CD8-positive, alpha-beta memory T cell (primary cell): ENCODE results near the gene KLF15. TPM values are rescaled to one million over a fixed set of nuclear protein-coding genes. Genes with fewer than 3 reads are reported as not detected.

Source experiments
- CTCF ChIA-PET: fragments of 350-600 bp; sonication (Branson Sonifier 250); formaldehyde crosslinking; loops from one replicate; lab custom pipeline; 2021; ENCODE audit warnings: antibody characterized with exemption; lab: Charles Lee
- POLR2A ChIA-PET: fragments of 350-600 bp; sonication (Branson Sonifier 250); formaldehyde crosslinking; loops from one replicate; lab custom pipeline; 2021; ENCODE audit warnings: antibody characterized with exemption; lab: Charles Lee
- DNase-seq, 5 donors: peaks; one replicate each; pipeline versions ENCODE4 v3.0.0 to v3.0.0-alpha.2; 2020 to 2022; ENCODE audit warnings: mixed read lengths in 1 of 5
- H3K27ac ChIP-seq: one replicate; pipeline ENCODE4 v1.7.0; 2013; ENCODE audit warnings: low read depth, mild to moderate bottlenecking, low read length, moderate library complexity
- H3K27me3 ChIP-seq: 2 replicates; pipeline ENCODE4 v1.7.0; 2013; ENCODE audit warnings: low read length, mild to moderate bottlenecking; ENCODE audit not compliant: insufficient read depth, poor library complexity, severe bottlenecking
- H3K36me3 ChIP-seq: 2 replicates; pipeline ENCODE4 v1.7.0; 2013; ENCODE audit warnings: mild to moderate bottlenecking, low read length, moderate library complexity; ENCODE audit not compliant: insufficient read depth
- H3K4me1 ChIP-seq: 2 replicates; pipeline ENCODE4 v1.7.0; 2013; ENCODE audit warnings: mild to moderate bottlenecking, low read length, moderate library complexity; ENCODE audit not compliant: insufficient read depth
- H3K4me3 ChIP-seq: 2 replicates; pipeline ENCODE4 v1.7.0; 2013; ENCODE audit warnings: mild to moderate bottlenecking, low read length
- H3K9me3 ChIP-seq: 2 replicates; pipeline ENCODE4 v1.7.0; 2013; ENCODE audit warnings: mild to moderate bottlenecking, low read length
- H3K27ac Mint-ChIP-seq, 8 donors: one replicate each; pipeline ENCODE4 v1.8.0; 2020 to 2021; ENCODE audit warnings: mixed read lengths in 8 of 8, mild to moderate bottlenecking in 6 of 8, inconsistent platforms in 3 of 8, moderate library complexity in 3 of 8
- H3K27me3 Mint-ChIP-seq, 2 donors: one replicate each; pipeline ENCODE4 v1.8.0; 2020 to 2021; ENCODE audit warnings: mixed read lengths in 2 of 2, mild to moderate bottlenecking in 1 of 2, moderate library complexity in 1 of 2
- H3K36me3 Mint-ChIP-seq, 3 donors: one replicate each; pipeline ENCODE4 v1.8.0; 2020 to 2021; ENCODE audit warnings: mixed read lengths in 3 of 3, inconsistent platforms in 1 of 3, mild to moderate bottlenecking in 1 of 3
- H3K4me1 Mint-ChIP-seq, 3 donors: one replicate each; pipeline ENCODE4 v1.8.0; 2020 to 2021; ENCODE audit warnings: mixed read lengths in 3 of 3, inconsistent platforms in 1 of 3, mild to moderate bottlenecking in 1 of 3
- H3K4me3 Mint-ChIP-seq, 7 donors: one replicate each; pipeline ENCODE4 v1.8.0; 2020 to 2021; ENCODE audit warnings: mixed read lengths in 7 of 7, mild to moderate bottlenecking in 6 of 7, moderate library complexity in 4 of 7, inconsistent platforms in 2 of 7
- H3K9me3 Mint-ChIP-seq, 5 donors: one replicate each; pipeline ENCODE4 v1.8.0; 2020 to 2022; ENCODE audit warnings: mixed read lengths in 5 of 5, mild to moderate bottlenecking in 3 of 5, moderate library complexity in 2 of 5, inconsistent platforms in 1 of 5
- polyA plus RNA-seq: library from polyadenylated mRNA; unstranded; fragments of 300-500 nt; fragmentation: Illumina TruSeq; gene quantifications from one replicate; pipeline ENCODE4 v1.2.3, GENCODE V29; 2021
- total RNA-seq, 2 experiments: library from RNA; stranded (reverse); gene quantifications; one replicate each; pipeline ENCODE4 v1.2.3, GENCODE V29; 2021

KLF15 gene
- total and polyA plus RNA-seq, 3 experiments from 2014 or later, result 0.11 to 0.18 TPM; not detected in 1

DNA sequence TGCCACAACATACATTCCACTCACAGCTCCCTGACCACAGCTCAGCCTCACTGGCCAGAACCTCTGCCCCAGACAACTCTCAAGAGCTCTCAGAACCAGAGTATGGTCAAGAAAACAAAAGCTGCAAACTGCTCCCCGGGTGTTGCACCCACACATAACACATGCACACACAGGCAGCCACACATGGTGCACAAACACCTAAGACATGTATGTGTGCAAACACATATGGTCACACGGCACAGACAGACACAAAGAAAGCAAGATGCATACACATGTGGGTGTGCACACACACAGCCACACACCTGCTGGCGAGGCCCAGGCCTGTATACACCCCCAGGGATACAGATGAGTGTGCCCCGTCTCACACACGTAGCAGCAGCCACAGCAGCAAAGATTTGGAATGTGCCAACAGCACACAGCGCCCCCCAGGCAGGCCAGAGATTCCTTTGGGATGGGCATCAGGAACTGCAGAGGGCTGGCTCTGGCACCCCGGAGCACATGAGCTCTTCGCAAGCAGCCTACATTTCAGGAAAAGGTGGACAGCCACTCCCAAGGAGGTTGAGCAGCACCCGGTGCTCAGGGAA lies 6.6 kb downstream of the KLF15 start:
- H3K27ac ChIP-seq, result no peak overlapping the region
- no peak overlapping the region for H3K4me3 ChIP-seq
- Mint-ChIP-seq H3K36me3 (no peaks in the 10 kb centered on the region), H3K4me3 (no peak overlapping the region), H3K27ac (no peak overlapping the region), H3K27me3 (peaks cover 5% of the 10 kb centered on the region in 2 donors), H3K9me3 (no peaks in the 10 kb centered on the region), H3K4me1 (peaks cover 3 to 5% (median 3%) of the 10 kb centered on the region in 3 donors)
- no peaks in the 10 kb centered on the region for H3K36me3 ChIP-seq
- H3K27me3 ChIP-seq, result no peaks in the 10 kb centered on the region
- no peaks in the 10 kb centered on the region for H3K4me1 ChIP-seq
- H3K9me3 ChIP-seq, result no peaks in the 10 kb centered on the region
- DNase-seq, result no peak
- CTCF ChIA-PET, result no interaction called here
- POLR2A ChIA-PET, result no interaction called here

DNA sequence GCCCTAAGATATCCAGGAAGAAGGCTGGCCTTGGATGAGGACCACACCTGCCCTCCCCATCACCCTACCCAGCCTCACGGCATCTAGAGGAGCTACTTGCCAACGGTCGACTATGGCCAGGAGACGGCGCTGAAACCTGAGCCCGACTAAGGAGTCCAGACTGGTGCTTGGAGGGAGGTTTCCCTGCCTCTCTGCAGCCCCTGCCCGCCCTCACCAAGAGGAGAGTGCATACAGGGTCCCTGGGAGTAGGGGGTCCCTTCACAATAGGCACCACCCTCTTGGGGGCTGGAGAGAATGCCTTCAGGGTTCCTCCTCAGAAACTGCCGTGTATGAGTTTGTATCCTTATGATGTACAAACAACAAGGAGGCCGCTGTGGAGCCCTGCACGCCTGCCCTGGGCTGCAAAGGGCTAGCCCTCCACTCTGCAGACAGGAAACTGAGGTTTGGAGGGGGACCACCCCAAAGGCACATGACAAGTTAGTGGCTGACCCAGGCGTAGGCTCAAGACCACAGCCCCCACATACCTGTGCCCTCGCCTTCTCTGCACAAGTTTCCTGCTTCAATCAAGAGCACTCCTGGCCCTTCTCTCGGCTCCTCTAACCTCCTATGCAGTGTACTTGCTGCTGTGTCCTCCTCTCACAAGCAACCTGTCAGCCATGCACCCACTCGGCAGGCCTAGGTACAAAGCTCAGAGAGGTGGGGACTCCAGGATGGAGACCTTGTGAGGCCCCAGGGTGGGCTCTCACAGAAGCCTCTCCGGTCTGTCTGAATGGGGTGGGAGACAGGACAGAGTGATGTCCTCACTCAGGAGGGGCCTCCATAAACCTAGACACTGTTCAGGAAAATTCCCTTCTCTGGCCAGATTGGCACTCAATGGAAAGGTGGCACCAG lies 7.4 kb downstream of the KLF15 start:
- Histone ChIP-seq H3K36me3 (no peaks in the 10 kb centered on the region), H3K27me3 (no peaks in the 10 kb centered on the region), H3K9me3 (no peaks in the 10 kb centered on the region), H3K4me3 (no peak overlapping the region), H3K27ac (no peak overlapping the region), H3K4me1 (no peaks in the 10 kb centered on the region)
- peak overlapping the region in 1 of 7 donors; percentile 72 for H3K4me3 Mint-ChIP-seq
- no peaks in the 10 kb centered on the region for H3K4me1 Mint-ChIP-seq
- no peak overlapping the region for H3K27ac Mint-ChIP-seq
- peaks cover 0 to 3% of the 10 kb centered on the region in 2 donors for H3K27me3 Mint-ChIP-seq
- POLR2A ChIA-PET, result no interaction called here
- no peaks in the 10 kb centered on the region for H3K9me3 Mint-ChIP-seq
- no peak for DNase-seq
- CTCF ChIA-PET, result no interaction called here
- no peaks in the 10 kb centered on the region for H3K36me3 Mint-ChIP-seq

DNA sequence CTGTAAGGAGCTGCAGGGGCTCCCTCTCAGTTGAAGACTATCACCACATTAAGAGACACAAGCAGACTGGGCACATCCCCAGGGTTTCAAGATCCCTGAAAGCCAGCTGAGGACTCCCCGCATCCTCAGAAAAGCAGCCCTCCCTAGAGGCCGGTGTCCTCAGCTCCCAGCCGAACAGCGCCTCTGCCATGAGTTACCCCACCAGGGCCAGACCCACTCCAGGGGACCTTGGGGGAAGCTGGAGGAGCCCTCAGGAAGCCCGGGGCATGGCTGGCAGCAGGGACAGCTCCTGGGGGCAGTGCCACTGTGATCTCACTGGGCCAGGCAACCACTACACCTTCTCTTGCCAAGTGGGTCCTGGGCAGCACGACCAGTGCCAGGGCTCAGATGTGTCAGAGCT lies 8.1 kb downstream of the KLF15 start:
- Mint-ChIP-seq H3K36me3 (no peaks in the 10 kb centered on the region), H3K4me3 (no peak overlapping the region), H3K27ac (no peak overlapping the region), H3K4me1 (no peaks in the 10 kb centered on the region), H3K9me3 (no peaks in the 10 kb centered on the region), H3K27me3 (peaks cover 0 to 4% of the 10 kb centered on the region in 2 donors)
- DNase-seq, result no peak
- Histone ChIP-seq H3K36me3 (no peaks in the 10 kb centered on the region), H3K27ac (no peak overlapping the region), H3K4me1 (no peaks in the 10 kb centered on the region), H3K9me3 (no peaks in the 10 kb centered on the region), H3K27me3 (no peaks in the 10 kb centered on the region), H3K4me3 (no peak overlapping the region)
- CTCF ChIA-PET, result interaction anchor here (0.6 kb wide), 1 partner anchor 11 kb away, joined by 3 read pairs; no protein-coding TSS in a partner anchor
- POLR2A ChIA-PET, result no interaction called here

DNA sequence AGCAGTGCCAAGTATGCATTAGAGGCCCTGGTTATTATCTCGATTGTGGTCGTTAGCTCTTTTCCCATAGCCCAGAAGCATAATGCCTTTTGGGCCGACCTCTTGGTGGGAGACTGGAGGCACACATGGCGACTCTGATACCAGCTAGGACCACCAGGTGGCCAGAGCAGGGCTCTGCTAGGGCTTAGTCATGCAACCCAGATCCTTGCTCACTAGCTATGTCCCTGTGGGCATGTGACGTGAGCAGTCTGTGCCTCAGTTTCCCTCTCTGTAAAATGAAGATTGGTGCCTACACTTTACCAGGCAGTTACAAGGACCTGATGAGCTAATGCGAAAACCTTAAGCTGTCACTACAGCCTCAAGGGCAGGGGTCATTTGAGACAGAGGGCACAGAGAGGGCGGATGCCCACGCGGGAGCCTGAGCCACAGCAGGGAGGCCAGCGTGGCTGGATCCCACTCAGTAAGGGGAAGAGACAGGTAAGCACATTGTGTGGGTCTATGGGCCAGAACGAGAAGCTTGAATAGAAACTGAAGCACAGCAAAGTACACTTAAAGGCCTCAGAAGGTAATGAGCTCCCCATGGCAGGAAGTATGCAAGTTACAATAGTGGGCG lies 8.8 kb downstream of the KLF15 start:
- Histone ChIP-seq H3K9me3 (no peaks in the 10 kb centered on the region), H3K4me3 (no peak overlapping the region), H3K4me1 (no peaks in the 10 kb centered on the region), H3K27ac (no peak overlapping the region), H3K36me3 (no peaks in the 10 kb centered on the region), H3K27me3 (no peaks in the 10 kb centered on the region)
- no peaks in the 10 kb centered on the region for H3K36me3 Mint-ChIP-seq
- H3K9me3 Mint-ChIP-seq, result no peaks in the 10 kb centered on the region
- ChIA-PET POLR2A (no interaction called here), CTCF (interaction anchor here (0.6 kb wide), 1 partner anchor 12 kb away, joined by 3 read pairs; no protein-coding TSS in a partner anchor)
- H3K27me3 Mint-ChIP-seq, result peaks cover 0 to 4% of the 10 kb centered on the region in 2 donors
- no peak for DNase-seq
- no peak overlapping the region for H3K27ac Mint-ChIP-seq
- no peaks in the 10 kb centered on the region for H3K4me1 Mint-ChIP-seq
- no peak overlapping the region for H3K4me3 Mint-ChIP-seq

DNA sequence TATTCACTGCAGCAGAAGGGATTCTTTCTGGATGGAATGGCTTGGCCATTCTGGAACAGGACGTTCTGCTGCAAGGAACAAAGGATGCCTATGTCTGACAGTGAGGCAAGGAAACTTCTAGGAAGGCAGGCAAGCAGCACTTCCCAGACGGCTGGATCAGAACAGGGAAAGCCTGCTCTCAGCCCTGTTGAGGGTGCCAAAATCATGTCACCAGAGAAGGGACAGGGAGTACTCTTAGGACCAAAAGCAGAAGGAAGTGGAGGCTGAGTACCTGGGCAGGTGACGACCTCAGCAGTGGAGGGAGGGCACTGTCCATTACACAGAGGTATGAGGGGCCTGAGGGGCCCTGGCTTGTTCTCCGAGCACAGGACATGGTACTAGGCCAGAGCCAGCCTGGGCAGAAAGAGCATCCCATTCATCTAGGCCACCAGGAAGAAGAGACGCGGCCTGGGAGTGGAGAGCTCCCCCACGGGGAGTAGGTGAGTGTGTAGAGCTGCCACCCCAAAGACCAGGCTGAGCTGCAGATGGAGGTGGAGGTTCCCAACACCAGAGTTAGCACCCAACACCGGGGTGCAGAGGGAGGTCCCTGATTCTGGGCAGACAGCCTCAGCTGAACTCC lies 9.6 kb downstream of the KLF15 start:
- H3K27ac ChIP-seq, result no peak overlapping the region
- no peaks in the 10 kb centered on the region for H3K4me1 ChIP-seq
- H3K4me1 Mint-ChIP-seq, result no peaks in the 10 kb centered on the region
- no peak for DNase-seq
- H3K4me3 ChIP-seq, result no peak overlapping the region
- H3K9me3 Mint-ChIP-seq, result no peaks in the 10 kb centered on the region
- no peak overlapping the region for H3K27ac Mint-ChIP-seq
- POLR2A ChIA-PET, result no interaction called here
- CTCF ChIA-PET, result no interaction called here
- H3K36me3 Mint-ChIP-seq, result no peaks in the 10 kb centered on the region
- no peaks in the 10 kb centered on the region for H3K36me3 ChIP-seq
- no peaks in the 10 kb centered on the region for H3K27me3 ChIP-seq
- peaks cover 0 to 4% of the 10 kb centered on the region in 2 donors for H3K27me3 Mint-ChIP-seq
- H3K4me3 Mint-ChIP-seq, result no peak overlapping the region
- no peaks in the 10 kb centered on the region for H3K9me3 ChIP-seq

DNA sequence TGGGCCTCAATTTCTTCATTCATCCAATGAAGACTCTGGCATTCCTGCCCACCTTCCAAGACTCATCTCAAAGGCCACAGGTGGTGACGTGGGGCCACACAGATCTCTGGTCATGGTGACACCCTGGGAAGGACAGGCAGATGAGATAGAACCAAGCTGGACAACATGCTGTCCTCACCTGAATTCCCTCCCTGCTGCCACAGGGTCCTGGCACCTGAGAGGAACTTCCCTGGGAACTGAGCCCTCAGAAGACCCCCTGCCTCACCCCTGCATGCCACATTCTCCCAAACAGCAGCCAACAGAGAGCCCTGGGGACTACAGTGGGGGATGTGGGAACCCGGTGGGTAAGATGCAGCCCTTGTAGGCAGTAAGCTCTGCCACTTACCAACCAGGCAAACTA lies 10.7 kb downstream of the KLF15 start:
- H3K36me3 ChIP-seq, result no peaks in the 10 kb centered on the region
- Mint-ChIP-seq H3K27ac (no peak overlapping the region), H3K4me1 (no peaks in the 10 kb centered on the region), H3K9me3 (no peaks in the 10 kb centered on the region), H3K4me3 (no peak overlapping the region), H3K27me3 (peaks cover 0 to 11% of the 10 kb centered on the region in 2 donors), H3K36me3 (no peaks in the 10 kb centered on the region)
- no peaks in the 10 kb centered on the region for H3K4me1 ChIP-seq
- no peak overlapping the region for H3K27ac ChIP-seq
- DNase-seq, result no peak
- no peak overlapping the region for H3K4me3 ChIP-seq
- H3K9me3 ChIP-seq, result no peaks in the 10 kb centered on the region
- CTCF ChIA-PET, result no interaction called here
- H3K27me3 ChIP-seq, result no peaks in the 10 kb centered on the region
- POLR2A ChIA-PET, result no interaction called here

DNA sequence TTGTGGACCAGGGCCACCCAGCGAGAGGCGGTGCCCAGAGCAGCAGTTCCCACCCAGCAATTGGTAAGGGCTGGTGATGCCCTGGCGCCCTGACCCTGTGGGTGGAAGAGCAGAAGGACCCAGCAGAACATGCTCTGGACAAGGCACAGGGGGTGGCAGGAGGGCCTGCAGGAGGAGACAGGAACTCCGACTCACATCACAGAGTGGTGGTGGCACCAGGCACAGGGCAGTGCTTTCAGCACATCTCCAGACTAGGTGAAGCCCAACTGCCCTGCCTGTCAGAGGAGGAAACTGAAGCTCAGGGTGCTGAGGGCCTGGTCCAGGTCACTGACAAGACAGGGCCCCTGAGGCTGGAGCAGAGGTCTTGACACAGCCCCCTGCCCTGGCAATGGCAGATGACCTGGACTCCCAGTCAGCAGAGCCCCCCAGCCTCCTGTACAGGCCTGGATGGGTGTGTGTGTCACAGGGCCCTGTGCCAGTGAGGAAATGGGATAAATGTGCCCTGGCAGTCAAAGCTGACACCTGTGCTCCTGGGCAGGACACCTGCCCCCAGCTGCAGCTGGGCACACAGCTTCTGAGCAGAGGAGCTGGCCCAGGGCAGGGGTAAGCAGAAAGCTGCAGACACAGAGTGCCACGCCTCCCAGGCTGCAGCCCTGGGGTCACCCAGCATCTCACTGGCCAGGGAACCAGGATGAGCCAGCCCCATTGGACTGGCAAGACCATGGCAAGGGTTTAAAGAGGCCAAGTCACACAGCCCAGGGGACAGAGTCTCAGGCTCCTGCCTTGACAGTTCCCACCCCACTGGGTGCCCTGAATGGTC lies 11.4 kb downstream of the KLF15 start:
- no peaks in the 10 kb centered on the region for H3K4me1 Mint-ChIP-seq
- no peak for DNase-seq
- CTCF ChIA-PET, result no interaction called here

More for the DNA sequence above, 11.4 kb downstream of the KLF15 start:
- no peak overlapping the region for H3K27ac Mint-ChIP-seq
- H3K27me3 Mint-ChIP-seq, result peaks cover 2 to 17% of the 10 kb centered on the region in 2 donors
- Histone ChIP-seq H3K36me3 (no peaks in the 10 kb centered on the region), H3K4me1 (no peaks in the 10 kb centered on the region), H3K4me3 (no peak overlapping the region), H3K27ac (no peak overlapping the region), H3K27me3 (no peaks in the 10 kb centered on the region), H3K9me3 (no peaks in the 10 kb centered on the region)
- no peaks in the 10 kb centered on the region for H3K36me3 Mint-ChIP-seq
- H3K9me3 Mint-ChIP-seq, result no peaks in the 10 kb centered on the region
- POLR2A ChIA-PET, result no interaction called here
- no peak overlapping the region for H3K4me3 Mint-ChIP-seq
